OCI-LY3 (cell line): ENCODE measurements around the gene PPT1.

ENCODE experiments used
- H2AFZ ChIP-seq: fragments of 200-600, 300-600 bp; shearing (Covaris generic); 2 replicates; pipeline ENCODE4 v1.6.0; 2014; ENCODE audit warnings: antibody characterized with exemption, low read depth, low read length
- H3K27ac ChIP-seq: fragments of 200-600, 300-600 bp; sonication (generic); 2 replicates; pipeline ENCODE4 v1.5.1; 2014; ENCODE audit warnings: mild to moderate bottlenecking, low read length, moderate library complexity, mixed read lengths
- H3K27me3 ChIP-seq: fragments of 200-600, 300-600 bp; sonication (generic); 2 replicates; pipeline ENCODE4 v1.6.1; 2014; ENCODE audit warnings: low read depth, low read length, mixed read lengths
- H3K36me3 ChIP-seq: fragments of 200-600, 300-600 bp; sonication (generic); replicated peaks from 2 replicates; pipeline ENCODE3; 2014; ENCODE audit warnings: low read depth, low read length, mixed read lengths
- H3K4me1 ChIP-seq: fragments of 300-600, 200-600 bp; sonication (generic); 2 replicates; pipeline ENCODE4 v1.6.1; 2014; ENCODE audit warnings: low read length, mixed read lengths
- H3K4me2 ChIP-seq: fragments of 200-600, 300-600 bp; sonication (generic); 2 replicates; pipeline ENCODE4 v1.6.1; 2014; ENCODE audit warnings: low read length, mixed read lengths
- H3K4me3 ChIP-seq: fragments of 300-600, 200-600 bp; sonication (generic); 2 replicates; pipeline ENCODE4 v1.5.1; 2014; ENCODE audit warnings: antibody characterized with exemption, mild to moderate bottlenecking, low read length, moderate library complexity
- H3K79me2 ChIP-seq: fragments of 300-600, 200-600 bp; shearing (Covaris generic); 2 replicates; pipeline ENCODE4 v1.6.1; 2014; ENCODE audit warnings: mild to moderate bottlenecking, low read length, mixed read lengths
- H3K9ac ChIP-seq: fragments of 300-600, 200-600 bp; shearing (Covaris generic); 2 replicates; pipeline ENCODE4 v1.6.0; 2014; ENCODE audit warnings: mild to moderate bottlenecking, low read length, moderate library complexity
- H3K9me3 ChIP-seq: fragments of 200-600, 300-600 bp; shearing (Covaris generic); 2 replicates; pipeline ENCODE4 v1.6.1; 2014; ENCODE audit warnings: low read length, mixed read lengths; ENCODE audit not compliant: insufficient read depth
- H4K20me1 ChIP-seq: fragments of 200-600, 300-600 bp; sonication (generic); 2 replicates; pipeline ENCODE4 v1.6.1; 2016; ENCODE audit warnings: low read length, mixed read lengths; ENCODE audit not compliant: insufficient read depth
- EZH2phosphoT487 ChIP-seq: fragments of 200-600 bp; shearing (Covaris generic); IDR thresholded peaks from 2 replicates; pipeline ENCODE4 v1.6.1; 2018; ENCODE audit warnings: antibody characterized with exemption, mixed run types, low read depth
- TF ChIP-seq, protein P1 (sequence below): fragments of 200-600, 300-600 bp; sonication (generic); IDR thresholded peaks from 2 replicates; pipeline ENCODE4 v1.5.1; 2014; ENCODE audit warnings: antibody characterized with exemption, low read length, low read depth

The PPT1 gene

DNA sequence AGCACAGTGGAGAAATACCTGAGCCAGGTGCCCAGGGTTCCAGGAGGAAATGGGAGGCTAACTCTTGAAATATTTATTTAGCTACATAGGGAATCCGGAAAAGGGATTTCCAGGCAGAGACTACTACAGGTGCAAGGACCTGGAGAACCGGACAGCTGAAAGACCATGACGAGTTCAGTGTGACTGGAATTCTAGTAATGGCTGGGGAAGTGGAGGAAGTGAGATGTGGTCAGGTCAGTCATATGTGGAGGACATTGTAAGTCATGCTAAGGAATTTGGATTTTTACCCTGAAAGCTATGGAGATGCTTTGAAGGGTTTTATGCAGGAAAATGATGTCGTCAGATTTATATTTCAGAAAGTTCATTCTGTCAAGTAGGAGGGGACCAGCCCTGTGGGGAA lies 54.7 kb downstream of the PPT1 start:
- Histone ChIP-seq H3K9ac (no peak overlapping the region), H3K4me1 (peaks cover 22% of the 10 kb centered on the region), H3K79me2 (peaks cover 66% of the 10 kb centered on the region), H3K4me3 (no peak overlapping the region), H3K36me3 (peaks cover 12% of the 10 kb centered on the region), H4K20me1 (peaks cover 17% of the 10 kb centered on the region; the same call in 1 of the 2 replicates), H2AFZ (no peak overlapping the region), H3K27me3 (no peaks in the 10 kb centered on the region), H3K9me3 (no peaks in the 10 kb centered on the region), H3K4me2 (peak overlapping the region; percentile 83; the same call in 1 of the 2 replicates), H3K27ac (no peak overlapping the region)
- no peak for TF ChIP-seq EZH2phosphoT487
- TF ChIP-seq, protein P1, sequence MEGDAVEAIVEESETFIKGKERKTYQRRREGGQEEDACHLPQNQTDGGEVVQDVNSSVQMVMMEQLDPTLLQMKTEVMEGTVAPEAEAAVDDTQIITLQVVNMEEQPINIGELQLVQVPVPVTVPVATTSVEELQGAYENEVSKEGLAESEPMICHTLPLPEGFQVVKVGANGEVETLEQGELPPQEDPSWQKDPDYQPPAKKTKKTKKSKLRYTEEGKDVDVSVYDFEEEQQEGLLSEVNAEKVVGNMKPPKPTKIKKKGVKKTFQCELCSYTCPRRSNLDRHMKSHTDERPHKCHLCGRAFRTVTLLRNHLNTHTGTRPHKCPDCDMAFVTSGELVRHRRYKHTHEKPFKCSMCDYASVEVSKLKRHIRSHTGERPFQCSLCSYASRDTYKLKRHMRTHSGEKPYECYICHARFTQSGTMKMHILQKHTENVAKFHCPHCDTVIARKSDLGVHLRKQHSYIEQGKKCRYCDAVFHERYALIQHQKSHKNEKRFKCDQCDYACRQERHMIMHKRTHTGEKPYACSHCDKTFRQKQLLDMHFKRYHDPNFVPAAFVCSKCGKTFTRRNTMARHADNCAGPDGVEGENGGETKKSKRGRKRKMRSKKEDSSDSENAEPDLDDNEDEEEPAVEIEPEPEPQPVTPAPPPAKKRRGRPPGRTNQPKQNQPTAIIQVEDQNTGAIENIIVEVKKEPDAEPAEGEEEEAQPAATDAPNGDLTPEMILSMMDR, result no peak

- peak overlapping the region; percentile 71 for H3K27ac ChIP-seq
- no peaks in the 10 kb centered on the region for H3K9me3 ChIP-seq
- peak overlapping the region; percentile 98 for H3K4me3 ChIP-seq
- peaks cover 57% of the 10 kb centered on the region for H3K79me2 ChIP-seq
- peak overlapping the region; percentile 98 for H3K9ac ChIP-seq
- H2AFZ ChIP-seq, result no peak overlapping the region
- H3K27me3 ChIP-seq, result no peaks in the 10 kb centered on the region
- peaks cover 17% of the 10 kb centered on the region; the same call in 1 of the 2 replicates for H4K20me1 ChIP-seq
- H3K4me1 ChIP-seq, result peaks cover 22% of the 10 kb centered on the region
- peaks cover 9% of the 10 kb centered on the region for H3K36me3 ChIP-seq
- no peak for TF ChIP-seq EZH2phosphoT487
- TF ChIP-seq, protein P1, result no peak
- H3K4me2 ChIP-seq, result peak overlapping the region; percentile 83
These were observed 55.6 kb downstream of the PPT1 start for GRCh38 chr1:40041466-40041838.

DNA sequence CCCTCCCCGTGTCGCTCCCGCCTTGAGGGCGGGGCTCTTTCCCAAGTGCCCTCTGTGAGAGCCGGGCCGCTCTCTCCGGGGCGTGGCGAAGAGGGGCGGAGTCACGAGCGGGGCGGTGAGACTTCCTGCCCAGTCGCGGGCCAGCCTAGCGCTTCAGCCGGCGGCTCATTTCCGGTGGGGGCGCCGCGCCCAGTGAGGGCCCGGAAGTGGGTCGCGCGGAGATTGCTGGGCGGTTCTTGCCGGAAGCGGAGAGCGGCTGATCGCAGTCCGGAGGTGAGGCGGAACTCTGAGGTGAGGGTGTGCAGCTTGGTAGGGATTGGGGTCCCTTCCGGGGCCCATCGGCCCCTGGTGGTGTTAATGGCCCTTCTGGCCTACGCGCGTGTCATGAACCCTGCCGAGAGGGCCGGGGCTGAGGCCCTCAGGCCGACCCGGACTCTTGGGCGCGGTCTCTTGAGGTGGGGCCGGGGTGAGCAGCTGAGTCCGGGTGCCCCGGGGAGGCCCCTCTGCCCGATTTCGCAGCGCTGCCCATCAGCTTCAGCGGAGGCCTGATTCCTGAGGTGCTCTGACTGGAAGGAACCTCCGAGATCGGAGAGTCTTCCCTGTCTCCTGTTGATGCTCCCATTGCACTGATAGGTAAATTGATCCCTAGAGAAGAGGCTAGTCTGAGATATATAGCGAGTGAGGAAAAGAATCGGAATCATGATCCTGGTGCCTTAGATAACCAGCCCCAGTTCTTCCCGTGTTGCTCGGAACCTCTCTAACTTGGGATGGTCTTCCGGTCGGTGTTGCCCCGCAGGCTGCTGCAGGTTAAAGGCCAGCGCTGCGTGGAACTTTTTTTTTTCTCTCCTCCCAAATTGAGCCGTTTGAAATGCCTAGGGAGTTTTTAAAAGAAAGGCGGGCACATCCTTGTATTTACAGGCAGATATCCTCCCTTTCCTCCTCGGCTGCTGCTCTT lies 56.3 kb downstream of the PPT1 start, which contains the start of gene CAP1:
Gene CAP1, plus strand, starts transcription at position 219 of the 955 bp plus-strand sequence. CDS start 18,618 bp downstream, outside the sequence.
- Histone ChIP-seq H3K4me1 (peaks cover 22% of the 10 kb centered on the region), H3K27ac (peak within 1 kb of the TSS; percentile 98), H3K9ac (peak within 1 kb of the TSS; percentile 99)

More for the DNA sequence above, 56.3 kb downstream of the PPT1 start, which contains the start of gene CAP1:
- Histone ChIP-seq H3K4me2 (peak within 1 kb of the TSS; percentile 83), H2AFZ (no peak within 1 kb of the TSS), H3K9me3 (no peaks in the 10 kb centered on the region), H4K20me1 (peaks cover 15% of the 10 kb centered on the region; the same call in 1 of the 2 replicates), H3K4me3 (peak within 1 kb of the TSS; percentile 98), H3K79me2 (peaks cover 50% of the 10 kb centered on the region), H3K27me3 (no peaks in the 10 kb centered on the region), H3K36me3 (peaks cover 9% of the 10 kb centered on the region)
- TF ChIP-seq EZH2phosphoT487, result no peak
- TF ChIP-seq, protein P1, result no peak
